Stimulated activated CD4-positive, alpha-beta T cell treated with anti-CD3 and anti-CD28 coated beads, Interleukin-4, amount 100 ng/mL, for 1 hour (primary cell): Measurements from ENCODE around the gene SGPP1.
"Not testable (repeated sequence)": the region's sequence is repeated elsewhere in the genome, so short reads cannot be mapped to it uniquely, and the experiment has no call there.

Source experiments
- DNase-seq: peaks from one replicate; pipeline ENCODE4 v3.0.0-alpha.2; 2020

The SGPP1 gene

GRCh38 chr14:63725786-63726460, 1.9 kb downstream of the SGPP1 start:
- DNase-seq = no peak

DNA sequence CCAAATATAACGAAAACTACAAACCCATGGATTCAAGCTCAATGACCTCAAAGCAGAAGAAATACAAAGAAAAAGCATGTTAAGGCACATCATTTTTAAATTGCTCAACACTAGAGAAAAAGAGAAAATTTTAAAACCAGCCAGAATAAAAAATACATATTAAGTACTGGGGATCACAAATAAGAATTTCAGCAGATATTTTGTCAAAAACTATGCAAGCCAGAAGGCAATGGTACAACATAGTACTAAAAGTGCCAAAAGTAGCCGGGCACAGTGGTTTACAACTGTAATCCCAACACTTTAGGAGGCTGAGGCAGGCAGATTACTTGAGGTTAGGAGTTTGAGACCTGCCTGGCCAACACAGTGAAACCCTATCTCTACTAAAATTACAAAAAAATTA, 10.2 kb downstream of the SGPP1 start:
- DNase-seq = no peak

DNA sequence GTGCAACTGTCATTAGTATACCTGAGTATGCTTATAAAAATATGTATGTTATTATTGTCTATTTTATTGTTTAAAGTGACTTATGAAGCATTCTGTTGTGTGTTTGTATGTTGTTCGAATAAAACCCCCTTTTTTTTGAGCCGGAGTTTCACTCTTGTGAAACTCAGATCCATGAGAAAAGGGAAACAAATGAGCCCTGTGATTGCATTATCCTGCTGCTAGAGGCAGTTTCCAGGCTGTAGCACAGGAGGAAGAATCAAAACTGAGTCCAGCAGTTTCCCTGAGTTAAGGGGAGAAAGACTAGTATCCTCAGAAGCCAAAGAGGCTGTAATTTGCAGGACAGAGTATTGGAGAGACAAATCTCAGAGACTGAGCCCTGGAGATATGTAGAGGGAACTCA, 12.5 kb downstream of the SGPP1 start:
- DNase-seq = no peak

GRCh38 chr14:63713764-63714163, 14.1 kb downstream of the SGPP1 start:
- no peak for DNase-seq

DNA sequence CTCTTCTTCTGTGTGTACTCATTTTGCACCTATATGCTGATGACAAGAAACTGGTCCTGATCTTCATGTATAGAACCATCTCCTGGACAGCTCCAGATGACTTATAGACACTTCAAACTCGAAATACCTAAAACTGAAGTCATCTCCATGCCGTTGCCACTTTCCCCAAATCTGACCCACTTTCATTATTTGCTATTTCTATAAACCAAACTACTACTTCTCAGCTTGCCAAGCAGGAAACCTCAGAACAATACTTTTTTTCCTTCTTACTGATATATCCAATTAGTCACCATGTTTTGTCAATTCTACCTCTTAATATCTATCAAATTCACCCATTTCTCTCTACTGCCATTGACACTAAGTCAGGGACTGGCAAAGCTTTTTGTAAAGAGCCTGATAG, 14.8 kb downstream of the SGPP1 start:
- DNase-seq = no peak

- no peak for DNase-seq
These were observed 15.7 kb downstream of the SGPP1 start for GRCh38 chr14:63712123-63712522.

GRCh38 chr14:63710497-63710896, 17.4 kb downstream of the SGPP1 start:
- no peak for DNase-seq

DNA sequence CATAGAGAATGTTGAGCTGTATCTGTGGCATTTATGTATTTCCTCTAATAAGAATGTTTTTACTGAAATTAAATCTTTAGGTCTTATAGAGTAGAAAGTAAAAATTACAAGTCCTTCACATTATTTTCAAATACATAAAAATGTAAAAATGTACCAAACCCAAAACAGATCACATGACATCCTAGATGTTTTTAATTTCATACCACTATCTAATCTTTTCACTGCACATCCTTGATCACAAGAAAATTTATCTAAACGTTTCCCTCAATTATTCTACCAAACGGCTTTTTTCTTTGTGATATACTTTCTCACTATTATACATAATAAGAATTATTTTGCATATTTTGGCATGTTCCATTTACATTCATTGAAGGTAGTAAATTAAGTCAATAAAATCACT, 18.3 kb downstream of the SGPP1 start:
- DNase-seq = no peak

GRCh38 chr14:63707216-63707615, 20.6 kb downstream of the SGPP1 start:
- DNase-seq = no peak

DNA sequence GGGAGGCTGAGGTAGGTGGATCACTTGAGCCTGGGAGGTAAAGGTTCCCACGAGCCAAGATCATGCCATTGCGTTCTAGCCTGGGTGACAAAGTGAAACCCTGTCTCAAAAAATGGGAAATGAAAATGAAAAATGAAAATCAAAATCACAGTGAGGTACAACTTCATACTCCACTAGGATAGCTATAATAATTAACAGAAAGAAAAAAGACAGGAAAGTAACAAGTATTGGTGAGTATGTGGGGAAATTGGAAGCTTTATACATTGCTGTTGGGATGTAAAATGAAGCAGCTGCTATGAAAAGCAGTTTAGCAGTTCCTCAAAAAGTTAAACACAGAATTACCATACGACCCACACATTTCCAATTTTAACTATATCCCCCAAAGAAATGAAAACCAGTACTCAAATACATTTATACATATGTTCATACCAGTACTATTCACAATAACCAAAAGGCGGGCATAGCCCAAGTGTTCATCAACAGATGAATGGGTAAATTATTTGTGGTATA, 22.2 kb downstream of the SGPP1 start:
- no peak for DNase-seq

GRCh38 chr14:63702530-63702929, 25.3 kb downstream of the SGPP1 start:
- DNase-seq = not testable (repeated sequence)

DNA sequence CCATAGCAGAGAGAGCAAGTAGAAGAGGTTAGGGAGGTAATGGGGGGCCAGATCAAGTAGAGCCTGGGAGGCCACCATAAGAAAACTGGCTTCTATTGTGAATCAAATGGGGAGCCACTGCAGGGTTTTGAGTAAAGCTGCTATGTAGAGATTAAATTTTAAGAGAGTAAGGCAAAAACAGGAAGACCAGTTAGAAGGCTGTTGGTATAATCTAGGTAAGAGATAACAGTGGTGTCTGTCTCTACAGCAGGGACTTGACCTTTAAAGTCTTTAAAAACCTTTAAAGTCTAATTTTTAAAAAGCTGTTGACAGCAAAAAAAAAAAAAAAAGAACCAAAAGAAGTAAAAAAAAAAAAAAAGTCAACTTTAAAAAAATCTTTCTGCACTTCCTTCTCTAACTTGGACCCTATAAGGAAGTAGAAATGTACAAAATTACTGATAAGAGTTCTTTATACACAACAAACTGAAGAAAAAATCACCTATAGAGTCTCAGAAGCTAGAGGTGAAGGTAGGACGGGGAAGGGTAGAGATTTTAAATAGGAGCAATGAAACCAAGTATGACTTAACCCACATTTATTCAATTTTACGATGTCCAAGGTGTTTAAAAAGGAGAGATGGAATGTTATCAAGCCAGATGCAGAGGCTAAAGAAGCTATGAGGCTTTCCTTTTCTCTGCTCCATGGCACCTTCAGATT, 26.1 kb downstream of the SGPP1 start:
- DNase-seq = no peak

- no peak for DNase-seq
These were observed 35.4 kb downstream of the SGPP1 start for GRCh38 chr14:63692310-63693020.

- DNase-seq = no peak
These were observed 38.7 kb downstream of the SGPP1 start for GRCh38 chr14:63689132-63689531.

GRCh38 chr14:63686926-63687325, 40.9 kb downstream of the SGPP1 start:
- DNase-seq = no peak

GRCh38 chr14:63685401-63685800, 42.5 kb downstream of the SGPP1 start:
- DNase-seq = no peak

DNA sequence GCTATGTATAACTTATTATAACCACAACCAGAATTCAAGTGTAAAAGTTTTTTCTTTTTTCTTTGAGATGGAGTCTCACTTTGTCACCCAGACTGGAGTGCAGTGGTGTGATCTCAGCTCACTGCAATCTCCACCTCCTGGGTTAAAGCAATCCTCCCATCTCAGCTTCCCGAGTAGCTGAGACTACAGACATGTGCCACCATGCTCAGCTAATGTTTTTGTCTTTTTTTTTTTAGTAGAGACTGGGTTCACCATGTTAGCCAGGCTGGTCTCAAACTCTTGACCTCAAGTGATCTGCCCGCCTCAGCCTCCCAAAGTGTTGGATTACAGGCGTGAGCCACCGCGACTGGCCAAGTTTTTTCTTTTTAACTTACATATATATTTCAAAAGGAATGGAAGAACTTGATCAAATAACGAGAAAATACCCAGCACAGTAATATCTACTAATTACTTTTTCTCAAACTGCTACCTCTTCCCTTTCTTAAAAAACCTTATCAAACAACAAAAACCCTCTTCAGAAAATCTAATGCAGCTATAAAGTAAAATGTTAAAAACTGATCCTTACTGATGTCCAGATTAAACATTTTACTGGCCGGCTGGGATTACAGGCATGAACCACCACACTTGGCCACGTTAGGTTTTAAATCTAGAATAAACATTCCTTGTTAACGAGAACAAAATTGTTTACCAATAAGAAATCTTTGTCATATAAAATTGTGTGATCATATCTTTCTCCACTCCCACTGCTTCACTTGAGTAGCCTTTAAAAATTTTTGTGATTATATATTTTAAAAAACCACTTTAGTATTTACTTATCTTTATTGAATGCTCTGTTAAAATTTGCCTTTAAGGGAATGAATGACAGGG, 44.9 kb downstream of the SGPP1 start:
- no peak for DNase-seq

- DNase-seq = no peak
These were observed 49.3 kb downstream of the SGPP1 start for GRCh38 chr14:63678536-63678935.

- no peak for DNase-seq
These were observed 49.9 kb downstream of the SGPP1 start for GRCh38 chr14:63677891-63678379.

DNA sequence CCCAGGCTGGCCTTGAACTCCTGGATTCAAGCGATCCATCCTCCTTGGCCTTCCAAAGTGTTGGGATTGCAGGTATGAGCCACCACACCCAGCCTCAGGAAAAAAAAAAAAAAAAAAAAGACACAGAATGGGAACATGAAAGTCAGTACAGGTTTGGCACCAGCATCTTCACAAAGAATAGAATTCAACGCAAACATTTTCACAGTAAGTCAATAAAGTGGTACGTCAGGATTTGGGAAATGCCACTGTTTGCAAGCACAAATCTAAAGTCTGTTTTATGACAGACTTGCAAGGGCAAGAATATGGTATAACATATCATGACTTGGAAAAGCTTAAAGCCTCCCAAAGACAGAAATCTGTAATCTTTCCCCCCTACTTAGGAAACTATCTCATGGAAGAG, 51.2 kb downstream of the SGPP1 start:
- no peak for DNase-seq

GRCh38 chr14:63673886-63674497, 53.9 kb downstream of the SGPP1 start:
- DNase-seq = no peak

DNA sequence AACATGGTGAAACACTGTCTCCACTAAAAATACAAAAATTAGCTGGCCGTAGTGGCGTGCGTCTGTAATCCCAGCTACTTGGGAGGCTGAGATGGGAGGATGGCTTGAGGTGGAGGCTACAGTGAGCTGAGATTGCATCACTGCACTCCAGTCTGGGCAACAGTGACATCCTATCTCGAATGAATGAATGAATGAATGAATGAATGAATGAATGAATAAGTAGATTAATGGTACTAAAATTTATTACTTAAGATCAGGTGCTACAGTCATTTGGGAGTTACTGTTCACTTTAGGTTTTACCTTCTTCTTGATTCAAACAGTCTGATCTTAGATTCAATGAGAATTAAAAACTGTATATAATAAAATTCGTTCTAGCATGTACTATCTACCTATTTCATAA, 54.6 kb downstream of the SGPP1 start:
- no peak for DNase-seq
